Posterior cingulate gyrus (tissue), 11 donors: ENCODE results near the gene FIG4.
A peak's percentile ranks its signal among the peaks of the same experiment; 100 is the strongest.
"Not testable (repeated sequence)": the region's sequence is repeated elsewhere in the genome, so short reads cannot be mapped to it uniquely, and the experiment has no call there.

Source experiments
- DNase-seq, 10 donors: peaks; one replicate each; pipeline versions ENCODE4 v3.0.0 to v3.0.0-alpha.2; 2020 to 2021; ENCODE audit warnings: mixed read lengths in 3 of 10
- intact Hi-C: fragments of 100-400 bp; cut with DNase I; formaldehyde crosslinking; loops from one replicate; pipeline ENCODE4 v1.15.1; 2023

Gene FIG4

DNA sequence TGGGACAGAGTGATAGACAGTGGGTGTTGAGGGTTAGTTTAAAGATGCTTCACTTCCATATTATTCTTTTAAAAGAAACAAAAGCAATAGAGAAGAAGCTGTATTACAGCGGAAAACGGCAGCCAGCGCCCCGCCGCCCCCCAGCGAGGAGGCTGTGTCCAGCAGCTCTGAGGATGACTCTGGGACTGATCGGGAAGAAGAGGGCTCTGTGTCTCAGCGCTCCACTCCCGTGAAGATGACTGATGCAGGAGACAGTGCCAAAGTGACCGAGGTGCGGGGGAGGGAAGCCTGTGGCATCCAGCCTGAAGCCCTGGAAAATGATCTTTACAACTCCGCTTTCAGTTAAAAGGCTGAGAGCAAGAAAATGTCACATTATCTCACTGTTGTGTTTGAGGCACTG, 100.2 kb downstream of the FIG4 start:
- intact Hi-C loops = no loop called here
- DNase-seq = peak in 5 of 10 donors; percentile 41 to 89 (median 68)

DNA sequence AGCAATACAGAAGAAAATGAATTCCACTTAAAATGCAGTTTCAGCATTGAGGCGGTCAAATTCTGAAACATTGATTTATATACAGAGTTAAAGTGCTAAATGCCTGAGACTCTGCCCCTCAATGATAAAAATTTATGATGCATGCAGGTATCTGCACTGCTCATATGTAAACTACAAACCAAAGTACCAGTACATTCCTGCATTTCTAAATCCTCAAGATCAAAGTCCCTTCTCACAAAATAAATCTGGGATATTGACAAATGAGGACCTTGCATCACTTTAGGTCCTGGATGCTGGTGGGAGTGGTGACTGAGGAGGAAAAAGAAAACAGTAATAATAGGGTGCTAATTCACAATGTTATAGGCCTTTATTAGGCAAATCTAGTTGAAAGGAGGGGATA, 101.9 kb downstream of the FIG4 start:
- DNase-seq = no peak
- intact Hi-C loops = no loop called here

DNA sequence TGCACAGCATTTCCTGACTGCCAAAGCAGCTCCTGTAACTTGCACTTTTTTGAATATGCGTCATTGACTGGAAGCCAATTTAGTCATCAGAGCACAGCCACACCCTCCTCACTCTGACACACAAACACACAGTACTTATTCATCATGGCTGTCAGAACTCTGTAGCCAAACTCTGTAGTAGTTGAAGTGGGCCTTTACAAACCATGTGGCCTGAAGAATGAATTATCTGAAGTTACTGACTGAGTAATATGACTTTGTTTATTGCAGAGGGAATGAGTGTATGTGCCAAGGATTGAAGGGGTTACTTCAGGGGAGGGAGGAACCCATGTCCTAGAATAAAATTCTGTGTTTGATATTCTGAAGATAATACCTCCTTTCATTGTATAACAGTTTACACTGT, 102.7 kb downstream of the FIG4 start:
- intact Hi-C loops = no loop called here
- DNase-seq = no peak

DNA sequence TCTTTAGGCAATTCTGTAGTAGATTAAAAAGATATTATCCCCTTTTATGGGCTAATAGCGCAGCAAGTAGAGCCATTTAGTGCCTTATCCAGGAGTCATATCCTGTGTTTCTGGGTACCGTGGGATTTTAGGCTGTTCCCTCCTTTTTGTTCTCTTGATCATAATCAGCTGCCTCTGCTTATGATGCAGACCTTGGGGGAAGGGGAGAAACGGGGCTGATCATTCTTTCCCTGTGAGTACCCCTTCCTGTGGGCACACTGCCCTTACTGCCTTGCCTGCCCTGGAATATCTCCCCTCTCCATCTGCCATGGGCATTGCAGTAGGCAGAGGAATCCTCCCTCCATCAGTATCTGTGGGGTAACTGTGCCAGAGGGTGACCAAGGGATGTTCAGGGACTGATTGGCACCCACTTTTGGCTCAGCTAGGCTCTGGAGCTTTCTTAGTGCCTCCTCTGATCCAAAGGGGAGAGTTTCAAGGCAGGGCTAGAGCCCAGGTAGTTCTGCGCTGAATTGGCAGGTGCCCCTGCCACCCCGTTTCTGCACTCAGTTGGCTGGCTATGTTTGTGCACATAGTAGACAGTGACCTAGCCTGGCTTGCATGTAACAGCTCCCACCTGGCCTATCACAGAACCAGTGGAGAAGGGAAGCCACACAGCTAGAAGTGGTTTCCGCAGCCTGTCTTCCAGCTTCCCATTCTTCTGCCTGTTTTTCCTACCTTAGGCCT, 103.3 kb downstream of the FIG4 start:
- intact Hi-C loops = no loop called here
- DNase-seq = no peak

DNA sequence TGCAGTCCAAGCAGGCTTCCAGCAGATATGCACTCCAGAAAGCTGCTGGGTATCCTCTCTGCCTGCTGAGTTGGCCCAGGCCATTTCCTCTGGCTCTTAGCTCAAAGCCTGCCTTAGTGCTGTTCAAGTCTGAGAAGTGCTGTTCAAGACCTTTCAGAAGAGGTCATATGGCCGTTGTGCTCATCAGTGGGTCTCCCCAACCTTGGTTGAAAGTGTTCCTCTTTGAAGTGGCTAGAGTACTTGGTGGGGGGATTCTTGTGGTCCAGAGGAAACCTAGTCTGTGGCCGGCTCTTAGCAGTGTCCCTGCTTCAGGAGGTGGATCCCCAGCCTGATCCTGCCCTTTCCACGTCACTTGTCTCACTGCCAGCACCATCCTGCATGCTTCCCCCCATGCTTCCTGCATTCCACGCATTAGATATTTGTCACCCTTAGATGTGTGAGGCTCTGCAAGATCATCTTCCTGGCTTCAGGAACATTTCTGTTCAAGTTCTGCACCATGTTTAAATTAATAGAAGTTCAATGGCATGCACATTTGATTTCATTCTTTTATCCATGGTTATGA, 105.0 kb downstream of the FIG4 start:
- no peak for DNase-seq
- intact Hi-C loops = no loop called here

DNA sequence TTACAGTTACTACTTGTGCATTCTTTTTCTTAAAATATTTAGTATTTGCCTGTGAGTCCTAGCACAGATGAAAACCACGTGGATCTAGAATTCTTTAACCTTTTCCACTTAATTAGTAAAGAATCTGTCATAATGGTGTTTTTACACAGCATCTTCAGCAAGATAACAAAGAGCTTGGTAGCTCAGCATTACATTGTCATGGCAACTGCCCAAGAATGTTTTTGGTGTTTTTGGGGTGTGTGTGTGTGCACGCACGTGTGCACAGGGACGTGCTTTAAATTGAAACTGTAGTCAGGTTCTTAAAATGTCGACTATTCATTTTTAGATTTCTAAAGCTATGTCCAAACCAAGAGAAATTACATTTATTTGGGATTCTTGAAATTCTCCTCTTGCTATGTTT, 108.0 kb downstream of the FIG4 start:
- no peak for DNase-seq
- intact Hi-C loops = no loop called here

DNA sequence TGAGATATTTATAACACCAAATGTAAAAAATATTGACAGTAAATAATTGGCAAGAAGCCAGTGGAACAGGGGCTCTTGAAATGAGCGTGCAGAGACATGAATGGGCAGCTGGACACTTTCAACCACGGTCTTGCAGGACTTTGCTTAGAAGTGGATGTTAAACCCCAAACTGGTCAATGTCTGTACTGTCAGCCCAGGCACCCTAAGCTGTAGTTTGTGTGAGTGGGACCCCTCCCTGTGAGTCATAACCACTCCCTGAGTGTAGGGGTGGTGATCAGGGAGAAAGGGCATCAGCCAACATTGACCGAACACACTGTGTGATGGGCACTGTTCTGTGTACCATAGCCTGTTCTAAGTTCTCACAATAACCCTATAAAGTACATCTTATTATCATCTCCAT, 108.6 kb downstream of the FIG4 start:
- intact Hi-C loops = no loop called here
- DNase-seq = no peak

DNA sequence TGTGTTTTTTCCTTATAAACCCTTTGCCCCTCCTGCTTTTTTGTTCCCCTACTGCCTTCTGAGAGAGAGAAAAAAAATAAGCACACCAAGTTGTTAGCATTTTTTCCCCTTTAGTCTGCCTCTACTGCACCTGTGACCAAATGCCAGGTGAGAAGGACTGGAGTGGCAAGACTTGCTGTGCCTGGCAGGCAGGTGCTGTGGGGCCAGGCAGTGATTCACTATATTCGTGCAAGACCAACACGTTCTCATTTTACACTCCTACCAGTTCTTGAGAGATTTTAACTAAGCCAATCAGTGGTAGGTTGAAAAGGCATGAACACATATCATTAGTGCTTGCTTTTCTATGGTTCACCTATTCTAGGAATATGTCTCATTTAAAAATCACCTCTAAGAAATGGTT, 109.7 kb downstream of the FIG4 start:
- DNase-seq = no peak
- intact Hi-C loops = no loop called here

DNA sequence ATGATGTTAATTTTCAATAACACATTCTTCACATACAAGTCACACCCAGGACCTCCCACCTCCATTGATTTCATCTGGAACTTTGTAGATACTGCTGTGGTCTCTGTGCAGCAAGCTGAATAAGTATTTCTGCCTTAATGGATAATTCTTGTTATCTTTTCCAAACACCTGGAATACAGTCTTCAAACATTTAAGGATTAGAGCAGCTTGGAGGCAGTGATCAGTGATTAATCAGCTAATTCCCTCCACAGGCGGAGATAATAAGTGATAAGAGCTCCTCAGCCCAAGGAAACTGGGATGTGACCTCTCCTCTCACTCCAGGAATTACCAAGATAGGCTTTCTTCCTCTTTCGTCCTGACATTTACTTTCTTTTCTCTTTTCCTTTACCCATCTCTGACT, 110.7 kb downstream of the FIG4 start:
- DNase-seq = no peak
- intact Hi-C loops = no loop called here

DNA sequence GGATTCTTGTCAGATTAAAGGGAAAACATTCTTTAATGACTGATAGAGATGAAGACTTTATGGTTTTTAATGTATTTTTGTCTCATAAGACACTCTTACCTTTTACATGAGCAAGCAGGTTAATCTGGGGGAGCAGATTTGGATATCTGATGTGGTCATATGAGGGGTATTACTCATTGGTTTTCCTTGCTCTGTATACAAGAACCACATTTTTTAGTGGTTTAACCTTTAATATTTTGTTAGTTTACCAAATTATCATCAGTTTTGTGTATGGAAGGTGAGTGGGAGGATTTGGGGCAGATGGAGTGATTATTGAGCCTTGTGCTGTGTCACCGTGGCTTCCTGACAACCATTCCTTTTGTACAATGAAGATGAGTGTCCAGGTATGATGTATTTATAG, 112.9 kb downstream of the FIG4 start:
- no peak for DNase-seq
- intact Hi-C loops = no loop called here

DNA sequence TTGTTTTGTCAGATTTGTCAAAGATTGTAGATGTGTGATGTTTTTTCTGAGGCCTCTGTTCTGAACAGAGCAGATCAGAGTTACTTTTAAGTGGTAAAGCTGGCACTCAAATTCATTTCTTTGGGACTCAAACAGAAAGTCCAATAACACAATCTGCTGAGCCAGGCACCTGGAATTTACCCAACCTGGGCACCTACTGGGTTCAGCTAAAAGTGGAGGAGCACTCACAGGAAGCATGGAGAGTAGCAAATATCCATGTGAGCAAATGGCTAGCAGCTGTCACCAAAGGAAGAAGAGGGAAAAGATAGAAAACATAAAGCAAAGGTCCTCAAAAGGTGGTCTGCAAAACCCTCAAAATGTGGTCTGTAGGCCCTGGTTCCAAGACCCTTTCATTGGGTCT, 116.8 kb downstream of the FIG4 start:
- intact Hi-C loops = no loop called here
- no peak for DNase-seq

DNA sequence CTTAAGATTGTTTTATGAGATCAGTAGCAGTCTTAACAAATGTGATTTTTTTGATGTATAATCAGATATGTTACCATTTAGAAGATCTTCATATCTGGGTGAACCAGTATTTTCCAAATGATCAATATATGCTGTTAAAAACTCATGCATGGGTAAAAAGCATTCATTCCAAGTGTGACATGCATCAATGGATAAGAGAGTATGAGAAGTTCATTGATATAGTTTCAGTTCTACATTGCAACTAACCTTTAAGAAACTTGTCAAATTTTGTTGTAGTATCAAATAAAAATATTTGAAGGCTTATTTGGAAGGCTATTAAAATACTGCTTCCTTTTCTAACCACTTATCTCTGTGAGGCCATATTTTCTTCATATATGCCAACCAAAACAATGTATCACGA, 117.7 kb downstream of the FIG4 start:
- intact Hi-C loops = no loop called here
- DNase-seq = no peak

DNA sequence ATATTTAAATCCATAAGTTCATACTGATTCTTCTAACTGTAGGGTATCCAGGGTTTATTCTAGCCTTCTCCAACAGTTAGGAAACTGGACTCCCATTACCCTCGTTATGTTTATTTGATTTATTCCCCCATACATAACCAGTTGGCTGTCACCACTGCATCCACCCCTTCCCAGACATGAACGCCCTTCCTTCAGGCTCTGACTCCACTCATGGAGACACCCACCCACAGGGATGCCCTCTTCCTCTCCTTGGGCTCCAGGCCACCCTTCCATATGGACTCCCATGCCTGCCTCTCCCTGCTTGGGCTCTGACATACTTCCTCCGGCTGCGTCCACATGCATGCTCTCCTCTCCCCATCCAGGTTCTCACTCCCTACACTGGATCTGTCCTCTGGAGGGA, 124.0 kb downstream of the FIG4 start:
- intact Hi-C loops = no loop called here
- DNase-seq = no peak

DNA sequence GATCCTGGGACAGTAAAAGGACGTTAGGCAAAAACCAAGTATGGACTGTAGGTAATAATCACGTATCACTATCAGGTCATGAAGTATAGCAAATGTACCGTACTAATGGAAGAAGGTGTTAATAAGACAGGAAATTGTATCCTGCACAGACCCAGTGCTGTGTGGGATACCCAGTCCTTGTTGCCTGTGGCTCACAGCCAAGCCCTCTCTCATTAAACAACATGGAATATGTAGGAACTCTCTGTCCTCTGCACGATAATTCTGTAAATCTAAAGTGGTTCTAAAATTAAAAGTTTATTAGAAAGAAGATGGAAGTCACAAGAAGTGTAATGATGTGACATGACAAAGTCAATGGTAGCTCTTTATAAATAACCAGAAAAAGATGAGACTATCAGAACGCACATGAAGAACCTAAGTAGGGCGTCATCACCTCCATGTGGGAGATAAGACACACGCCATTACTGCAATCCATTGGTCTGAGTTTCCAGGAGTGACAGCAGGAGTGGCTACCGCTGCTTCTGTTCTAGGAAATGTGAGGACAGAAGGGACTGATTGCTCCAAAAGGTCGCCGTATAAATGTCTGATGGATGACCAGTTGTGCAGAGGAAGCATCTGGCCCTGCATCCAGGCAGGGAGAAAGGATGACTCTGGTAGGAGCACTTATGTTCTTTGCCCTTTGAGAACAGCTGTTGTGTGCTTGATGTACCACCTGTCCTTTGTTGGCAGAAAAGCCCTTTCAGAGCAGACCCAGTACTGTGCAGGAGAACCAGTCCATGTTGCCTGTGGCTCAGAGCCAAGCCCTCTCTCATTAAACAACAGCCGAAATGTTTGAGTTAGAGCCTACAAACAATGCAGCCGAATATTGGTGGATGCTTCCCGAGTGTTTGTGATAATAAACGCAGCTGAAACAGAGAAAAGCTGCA, 125.6 kb downstream of the FIG4 start:
- intact Hi-C loops = no loop called here
- no peak for DNase-seq

DNA sequence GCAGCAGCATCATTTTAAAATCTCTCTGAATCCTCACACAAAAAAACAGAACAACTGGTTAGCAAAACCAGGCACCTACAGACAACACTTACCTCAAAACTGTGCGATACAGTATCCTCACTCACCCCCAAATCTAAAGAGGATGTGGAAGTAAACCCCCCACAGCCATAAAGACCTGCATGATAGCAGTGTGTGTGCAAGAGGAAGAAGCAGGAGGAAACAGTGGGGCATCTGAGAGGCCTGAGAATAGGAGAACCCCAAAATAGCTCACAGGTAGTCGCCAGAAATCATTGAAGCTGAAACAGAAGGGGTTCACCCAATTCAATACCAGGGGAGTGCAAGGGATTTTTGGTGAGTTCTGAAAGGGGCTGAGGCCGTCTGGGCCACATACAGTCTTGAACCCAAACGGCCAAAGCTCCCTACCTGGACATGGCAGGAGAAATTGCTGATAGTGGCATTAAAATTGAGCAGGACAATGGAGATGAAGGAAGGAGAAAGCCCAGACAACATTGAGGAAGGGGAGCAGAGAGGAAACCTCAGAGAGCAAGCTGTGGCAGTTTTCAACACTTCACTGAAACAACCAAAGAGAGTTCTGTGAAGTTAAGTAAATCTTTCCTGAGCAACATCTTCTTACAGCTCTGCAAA, 129.7 kb downstream of the FIG4 start:
- intact Hi-C loops = no loop called here
- no peak for DNase-seq

DNA sequence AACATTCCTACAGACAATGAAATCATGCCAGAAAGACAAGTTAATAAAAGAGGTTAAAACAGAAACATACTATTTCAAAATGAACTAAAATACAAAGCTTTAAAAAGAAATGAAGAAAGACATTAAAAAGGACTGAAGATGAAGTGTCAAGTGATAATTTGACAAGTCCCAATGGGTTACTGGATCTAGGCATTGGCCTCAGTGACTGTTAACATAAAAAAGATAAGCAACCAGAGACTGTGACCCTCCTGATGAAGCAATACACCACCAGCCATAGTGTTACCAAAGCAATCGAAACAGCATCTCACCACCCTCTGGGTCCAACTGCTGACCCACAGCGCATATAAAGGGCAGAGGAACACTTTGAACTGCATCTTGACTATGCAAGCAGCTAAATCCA, 130.3 kb downstream of the FIG4 start:
- no peak for DNase-seq
- intact Hi-C loops = no loop called here

DNA sequence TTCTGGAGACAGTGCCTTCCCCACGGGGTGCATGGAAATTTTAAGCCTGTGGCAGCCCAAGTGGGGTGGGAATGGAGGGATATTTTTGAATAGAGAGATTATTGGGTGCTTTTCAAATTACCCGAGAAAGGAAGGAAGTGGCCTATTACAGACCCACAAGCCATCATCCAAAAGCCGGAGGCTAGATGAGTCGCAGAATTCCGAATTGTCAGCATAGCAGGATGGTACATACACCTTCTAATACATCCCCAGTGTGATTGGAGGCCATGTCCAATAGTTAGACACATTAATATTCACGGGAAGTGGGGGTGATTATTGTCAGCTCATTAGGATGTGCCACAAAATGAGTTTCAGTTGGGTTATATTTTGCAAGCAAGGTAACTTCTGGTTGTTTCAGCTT, 133.0 kb downstream of the FIG4 start:
- intact Hi-C loops = no loop called here
- DNase-seq = no peak

DNA sequence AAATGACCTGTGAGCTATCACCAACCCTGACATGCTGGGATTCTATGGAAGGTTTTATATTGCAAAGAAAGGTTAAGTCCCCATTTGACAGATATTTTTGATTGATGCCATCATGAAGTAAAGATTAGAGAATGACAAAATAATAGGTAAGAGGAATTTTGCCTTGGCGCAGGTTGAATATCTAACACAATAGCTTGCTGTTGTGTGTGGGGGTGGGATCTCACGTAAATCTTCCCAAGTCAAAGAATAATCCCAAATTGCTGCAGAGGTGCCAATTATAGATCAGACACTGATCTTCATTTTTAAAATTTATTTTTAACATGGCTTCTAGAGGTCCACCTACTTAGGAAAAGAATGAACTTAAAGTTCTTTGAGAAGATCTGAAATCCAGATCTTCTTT, 135.5 kb downstream of the FIG4 start:
- intact Hi-C loops = no loop called here
- no peak for DNase-seq

DNA sequence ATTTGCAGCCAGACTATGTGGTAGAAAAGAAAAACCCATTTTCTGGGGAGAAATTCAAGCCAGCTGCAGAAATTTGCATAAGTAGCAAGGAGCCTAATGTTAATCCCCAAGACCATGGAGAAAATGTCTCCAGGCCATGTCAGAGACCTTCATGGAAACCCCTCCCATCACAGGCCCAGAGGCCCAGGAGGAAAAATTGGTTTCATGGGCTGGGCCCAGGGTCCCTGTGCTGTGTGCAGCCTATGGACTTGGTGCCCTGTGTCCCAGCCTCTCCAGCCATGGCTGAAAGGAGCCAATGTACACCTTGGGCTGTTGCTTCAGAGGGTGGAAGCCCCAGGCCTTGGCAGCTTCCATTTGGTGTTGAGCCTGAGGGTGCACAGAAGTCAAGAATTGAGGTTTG, 140.3 kb downstream of the FIG4 start:
- DNase-seq, intact Hi-C loops: not testable (repeated sequence)

DNA sequence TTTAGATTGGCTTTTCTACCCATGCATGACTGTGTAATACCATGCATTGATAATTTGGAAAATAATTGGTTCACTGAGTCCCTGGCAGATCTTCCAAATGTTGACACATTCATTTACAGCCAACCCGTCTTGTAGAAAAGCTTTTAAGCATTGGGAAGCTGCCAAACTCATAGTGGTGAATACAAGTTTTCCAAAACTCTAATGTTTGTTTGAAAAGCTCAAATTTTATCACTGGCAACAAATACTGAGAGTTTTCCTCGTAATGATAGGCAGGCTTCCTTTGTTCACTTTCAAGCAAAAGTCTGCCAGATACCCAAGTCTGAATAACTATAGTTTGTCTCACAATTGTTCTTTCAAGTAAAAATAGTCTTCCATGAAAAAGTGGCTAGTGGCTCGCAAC, 143.0 kb downstream of the FIG4 start:
- intact Hi-C loops = no loop called here
- DNase-seq = no peak
